AG04449 (cell line): ENCODE results near the gene C2orf15.

ENCODE experiments used
- CTCF ChIA-PET: fragments of 350-600 bp; formaldehyde crosslinking; extraction: SDS; loops from one replicate; lab custom pipeline; 2021; ENCODE audit warnings: antibody characterized with exemption; lab: Yijun Ruan, JAX
- POLR2A ChIA-PET: fragments of 400-600, 350-600 bp; formaldehyde crosslinking; extraction: SDS; loops from one replicate; lab custom pipeline; 2020; ENCODE audit warnings: antibody characterized with exemption, inconsistent platforms; lab: Yijun Ruan, JAX
- DNase-seq: peaks from one replicate; pipeline ENCODE4 v3.0.0-alpha.2; 2010; ENCODE audit warnings: low read depth, low spot score
- H3K4me3 ChIP-seq: 2 replicates; pipeline ENCODE4 v1.5.1; 2011; ENCODE audit warnings: low read depth, mild to moderate bottlenecking, control low read depth, low read length
- TF ChIP-seq, protein P1 (sequence below): IDR thresholded peaks from one replicate; pipeline ENCODE4 v1.5.1; 2011; ENCODE audit warnings: mild to moderate bottlenecking, moderate library complexity, low read length, control low read depth, inconsistent platforms; ENCODE audit not compliant: insufficient read depth; ENCODE audit errors: missing control alignments

The C2orf15 gene

DNA sequence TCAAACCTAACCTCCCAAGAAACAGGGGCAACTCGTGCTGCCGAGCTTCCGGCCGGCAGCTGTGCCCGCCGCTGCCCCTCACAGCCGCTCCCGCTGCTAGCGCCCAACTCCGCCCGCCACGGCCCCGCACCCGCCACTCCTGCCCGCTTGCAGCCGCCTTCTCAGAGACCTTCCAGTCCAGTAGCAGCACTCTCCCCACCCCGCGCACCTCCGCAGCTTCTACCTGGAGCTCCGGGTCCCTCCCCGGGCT lies 722 bp upstream of the C2orf15 start:
- ChIA-PET POLR2A (interaction anchor here (0.7 to 1.1 kb wide), 2 partner anchors 40 to 532 kb away, joined by 3 read pairs; no protein-coding TSS in a partner anchor), CTCF (interaction anchor here (0.9 to 1.9 kb wide), 3 partner anchors 9 to 491 kb away, joined by 3 to 8 read pairs (median 4); no protein-coding TSS in a partner anchor)
- no peak for DNase-seq
- TF ChIP-seq, protein P1, sequence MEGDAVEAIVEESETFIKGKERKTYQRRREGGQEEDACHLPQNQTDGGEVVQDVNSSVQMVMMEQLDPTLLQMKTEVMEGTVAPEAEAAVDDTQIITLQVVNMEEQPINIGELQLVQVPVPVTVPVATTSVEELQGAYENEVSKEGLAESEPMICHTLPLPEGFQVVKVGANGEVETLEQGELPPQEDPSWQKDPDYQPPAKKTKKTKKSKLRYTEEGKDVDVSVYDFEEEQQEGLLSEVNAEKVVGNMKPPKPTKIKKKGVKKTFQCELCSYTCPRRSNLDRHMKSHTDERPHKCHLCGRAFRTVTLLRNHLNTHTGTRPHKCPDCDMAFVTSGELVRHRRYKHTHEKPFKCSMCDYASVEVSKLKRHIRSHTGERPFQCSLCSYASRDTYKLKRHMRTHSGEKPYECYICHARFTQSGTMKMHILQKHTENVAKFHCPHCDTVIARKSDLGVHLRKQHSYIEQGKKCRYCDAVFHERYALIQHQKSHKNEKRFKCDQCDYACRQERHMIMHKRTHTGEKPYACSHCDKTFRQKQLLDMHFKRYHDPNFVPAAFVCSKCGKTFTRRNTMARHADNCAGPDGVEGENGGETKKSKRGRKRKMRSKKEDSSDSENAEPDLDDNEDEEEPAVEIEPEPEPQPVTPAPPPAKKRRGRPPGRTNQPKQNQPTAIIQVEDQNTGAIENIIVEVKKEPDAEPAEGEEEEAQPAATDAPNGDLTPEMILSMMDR, result no peak
- H3K4me3 ChIP-seq, result peak overlapping the region; percentile 87

DNA sequence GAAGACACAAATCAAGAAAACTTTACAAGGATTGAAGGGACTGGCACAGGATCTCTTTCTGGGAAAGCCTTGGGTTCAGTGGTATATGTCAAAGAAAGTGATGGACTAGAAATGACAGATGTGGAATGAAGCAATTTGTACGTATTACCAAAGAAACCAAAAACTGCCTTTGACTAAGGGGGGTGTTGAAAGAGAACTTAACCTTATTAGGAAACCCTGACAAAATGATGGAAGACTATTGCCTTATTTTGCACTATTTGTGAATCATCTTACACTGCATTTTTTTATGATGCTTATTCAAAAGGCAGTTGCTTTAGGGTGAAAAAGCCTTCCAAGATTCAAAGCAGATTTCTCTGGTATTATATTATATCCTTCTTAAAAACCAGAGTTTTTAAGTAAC lies 9.2 kb downstream of the C2orf15 start:
- DNase-seq, result no peak
- TF ChIP-seq, protein P1, result no peak
- POLR2A ChIA-PET, result no interaction called here
- CTCF ChIA-PET, result interaction anchor here (0.7 to 0.9 kb wide), 2 partner anchors 10 to 1097 kb away, joined by 3 to 4 read pairs; partner anchors contain the start of gene C2orf15
- no peak overlapping the region for H3K4me3 ChIP-seq

DNA sequence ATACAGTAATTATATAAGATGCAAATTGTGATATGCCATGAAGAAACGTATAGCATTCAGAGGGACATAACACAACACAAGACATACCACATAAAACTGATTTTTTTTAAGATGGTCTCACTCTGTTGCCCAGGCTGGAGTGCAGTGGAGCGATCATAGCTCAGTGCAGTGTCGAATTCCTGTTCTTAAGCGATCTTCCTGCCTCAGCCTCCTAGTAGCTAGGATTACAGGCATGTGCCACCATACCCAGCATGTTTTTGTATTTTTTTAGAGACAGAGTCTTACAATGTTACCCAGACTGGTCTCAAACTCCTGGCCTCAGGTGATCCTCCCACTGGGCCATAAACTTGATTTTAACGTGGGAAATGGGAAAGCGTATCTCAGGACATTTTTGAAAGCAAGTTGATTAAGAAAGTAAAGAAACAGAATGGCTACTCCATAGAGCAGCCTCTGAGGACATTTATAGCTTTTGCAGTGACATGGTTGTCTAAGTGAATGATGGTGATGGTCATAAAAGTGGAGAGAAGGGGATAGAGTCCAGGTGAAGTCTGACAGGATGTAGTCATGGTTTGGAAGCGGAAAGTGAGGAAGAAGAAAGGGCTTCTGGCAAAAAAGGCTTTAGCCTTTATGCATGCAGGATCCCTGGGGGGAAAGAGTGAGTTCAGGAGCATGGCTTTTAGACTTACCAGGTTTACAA lies 10.8 kb downstream of the C2orf15 start:
- ChIA-PET POLR2A (no interaction called here), CTCF (interaction anchor here (2.7 kb wide), 1 partner anchor 11 kb away, joined by 8 read pairs; the partner anchor contains the start of gene C2orf15)
- DNase-seq, result no peak
- no peak overlapping the region for H3K4me3 ChIP-seq
- TF ChIP-seq, protein P1, result no peak

DNA sequence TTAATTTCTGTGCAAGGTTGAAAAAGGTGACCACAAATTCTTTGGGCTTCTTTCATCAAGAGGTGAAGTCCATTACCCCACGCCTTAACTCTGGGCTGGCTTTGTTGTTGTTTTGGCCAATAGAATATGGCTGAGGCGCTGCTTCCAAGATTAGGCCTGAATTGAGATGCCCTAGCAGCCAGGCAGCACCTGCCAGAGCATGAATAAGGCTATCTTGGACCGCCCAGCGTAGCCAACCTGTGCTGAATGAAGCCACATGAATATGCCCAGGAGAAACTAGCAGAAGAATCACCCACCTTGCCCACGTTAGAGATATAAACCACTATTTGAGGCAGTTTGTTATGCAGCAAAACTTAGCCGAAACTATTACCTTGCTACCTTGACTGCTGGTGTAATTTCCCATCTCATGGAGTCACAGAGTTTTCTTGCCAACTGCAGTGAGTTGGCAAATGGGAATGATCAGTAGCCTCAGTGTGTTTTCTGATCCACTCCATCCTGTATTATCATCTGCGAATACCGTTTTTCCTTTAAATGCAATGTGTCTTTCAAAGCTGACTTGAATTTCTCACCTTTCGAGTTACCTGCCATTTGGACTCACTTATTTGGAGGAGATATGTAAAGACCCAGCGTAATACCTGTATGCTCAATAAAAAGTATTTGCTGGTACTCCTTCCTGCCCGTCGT lies 12.6 kb downstream of the C2orf15 start:
- ChIA-PET CTCF (interaction anchor here (2.7 kb wide), 1 partner anchor 13 kb away, joined by 8 read pairs; the partner anchor contains the start of gene C2orf15), POLR2A (interaction anchor here (1.3 kb wide), 1 partner anchor 13 kb away, joined by 3 read pairs; no protein-coding TSS in a partner anchor)
- TF ChIP-seq, protein P1, result no peak
- no peak for DNase-seq
- H3K4me3 ChIP-seq, result peak overlapping the region; percentile 84

DNA sequence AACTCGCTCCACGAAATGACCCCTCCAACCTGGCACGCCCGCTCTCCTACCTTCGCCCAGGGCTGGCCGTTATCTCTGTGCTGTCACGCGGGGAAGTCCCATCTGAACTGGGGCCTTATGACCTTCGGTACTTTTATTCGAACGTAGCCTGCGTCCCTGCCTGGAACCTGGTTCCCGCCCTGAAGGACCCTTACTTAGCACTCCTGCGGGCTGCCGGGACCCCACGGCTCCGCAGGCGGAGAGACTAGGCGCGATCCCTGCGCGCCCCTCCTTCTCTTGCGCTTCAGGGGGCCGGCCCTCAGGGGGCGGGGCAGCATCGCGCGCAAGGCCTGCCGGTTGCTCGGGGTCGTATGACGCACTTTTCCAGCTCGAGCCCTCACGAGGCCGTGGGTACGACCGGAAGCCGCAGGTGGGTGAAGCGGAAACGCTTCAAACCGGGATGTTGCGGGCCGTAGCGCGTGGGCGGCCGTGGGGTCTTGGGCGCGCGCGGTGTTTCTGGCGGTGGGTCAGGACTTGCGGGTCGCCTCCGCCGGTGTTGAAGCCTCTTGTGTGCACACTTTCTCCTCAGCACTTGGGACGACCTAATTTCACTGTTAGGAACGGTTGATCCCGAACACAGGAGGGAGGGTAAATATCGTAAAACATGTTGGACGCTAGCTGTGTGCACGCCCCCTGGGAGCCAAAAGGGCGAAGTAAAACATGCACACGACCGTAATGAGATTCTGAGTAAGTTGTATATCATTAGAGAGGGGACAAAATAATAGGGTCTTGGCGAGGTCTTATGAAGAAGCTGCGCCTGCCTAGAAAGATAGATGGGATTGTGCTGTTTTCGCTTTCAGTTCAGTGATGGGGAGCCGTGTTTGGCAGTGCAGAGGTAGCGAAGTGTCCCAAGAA lies 13.4 kb downstream of the C2orf15 start, which contains the start of the genes LIPT1 and TSGA10:
LIPT1 (plus strand) TSS at position 325 of the 894 bp plus-strand sequence. CDS start 6,991 bp downstream, outside the sequence.
TSGA10 (minus strand) TSS at position 300 of the 894 bp plus-strand sequence. CDS start 45,503 bp downstream, outside the sequence.
- ChIA-PET POLR2A (interaction anchor here (1.3 kb wide), 1 partner anchor 12 kb away, joined by 3 read pairs; no protein-coding TSS in a partner anchor), CTCF (interaction anchor here (0.8 to 1.4 kb wide), 3 partner anchors 25 to 506 kb away, joined by 3 to 4 read pairs (median 3); partner anchors contain the start of gene EIF5B)
- TF ChIP-seq, protein P1, result peak; percentile 9
- peak within 1 kb of the TSS; percentile 84 for H3K4me3 ChIP-seq
- DNase-seq, result peak; percentile 29
